ENCODE measurements around the gene VAMP5.
"Not testable (repeated sequence)": the region's sequence is repeated elsewhere in the genome, so short reads cannot be mapped to it uniquely, and the experiment has no call there.

The VAMP5 gene

DNA sequence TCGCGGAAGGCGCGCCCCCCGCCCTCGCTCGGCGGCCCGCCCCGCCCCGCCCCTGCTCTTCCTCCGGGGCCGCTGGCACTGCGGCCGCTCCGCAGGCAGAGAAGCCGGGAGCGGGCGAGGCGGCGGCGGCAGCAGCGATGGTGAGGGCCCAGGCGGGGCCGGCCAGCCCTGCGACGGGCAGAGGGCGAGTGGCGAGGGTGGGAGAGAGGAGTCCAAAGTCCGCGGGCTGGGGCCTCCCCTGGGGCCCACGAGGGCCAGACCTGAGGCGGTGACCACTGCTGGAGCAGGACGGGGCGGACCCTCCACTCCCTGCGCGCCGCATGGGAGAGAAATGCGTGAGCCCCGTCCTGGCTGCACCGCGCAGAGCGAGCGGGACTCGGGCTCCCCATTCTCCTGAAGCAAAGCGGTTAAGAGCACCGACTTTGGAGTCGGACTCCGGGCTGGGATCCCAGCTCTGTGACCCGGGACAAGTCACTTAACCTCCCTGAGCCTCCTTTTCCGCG, at the start of gene VAMP5:
Gene VAMP5 (plus strand): TSS at position 78 of the 503 bp plus-strand sequence. CDS start 60 bp downstream, at position 138.
- peak; percentile 26 for DNase-seq (ENCODE audit: low read depth)

DNA sequence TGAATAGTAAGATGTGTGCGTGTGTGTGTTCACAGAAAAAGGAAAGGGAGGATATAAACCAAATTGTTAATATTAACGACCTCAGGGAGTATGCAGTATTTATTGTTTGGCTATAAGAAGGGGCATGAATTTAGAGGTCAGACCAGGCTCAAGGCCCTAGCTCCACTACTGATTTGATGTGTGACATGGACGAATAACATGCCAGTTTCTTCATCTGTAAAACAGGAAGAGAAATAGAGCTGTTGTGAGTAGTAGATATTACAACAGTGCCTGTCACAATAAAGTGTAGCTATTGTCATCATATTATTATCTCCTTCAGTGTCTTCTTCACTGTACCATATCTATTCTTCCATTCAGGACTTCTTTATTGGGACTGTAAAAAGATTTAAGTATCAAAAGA, 49.4 kb upstream of the VAMP5 start:
- no peak for DNase-seq (ENCODE audit: low read depth)

- DNase-seq (ENCODE audit: low read depth) = peak; percentile 23
Measured at GRCh38 chr2:85536479-85536878, 47.8 kb upstream of the VAMP5 start.

DNA sequence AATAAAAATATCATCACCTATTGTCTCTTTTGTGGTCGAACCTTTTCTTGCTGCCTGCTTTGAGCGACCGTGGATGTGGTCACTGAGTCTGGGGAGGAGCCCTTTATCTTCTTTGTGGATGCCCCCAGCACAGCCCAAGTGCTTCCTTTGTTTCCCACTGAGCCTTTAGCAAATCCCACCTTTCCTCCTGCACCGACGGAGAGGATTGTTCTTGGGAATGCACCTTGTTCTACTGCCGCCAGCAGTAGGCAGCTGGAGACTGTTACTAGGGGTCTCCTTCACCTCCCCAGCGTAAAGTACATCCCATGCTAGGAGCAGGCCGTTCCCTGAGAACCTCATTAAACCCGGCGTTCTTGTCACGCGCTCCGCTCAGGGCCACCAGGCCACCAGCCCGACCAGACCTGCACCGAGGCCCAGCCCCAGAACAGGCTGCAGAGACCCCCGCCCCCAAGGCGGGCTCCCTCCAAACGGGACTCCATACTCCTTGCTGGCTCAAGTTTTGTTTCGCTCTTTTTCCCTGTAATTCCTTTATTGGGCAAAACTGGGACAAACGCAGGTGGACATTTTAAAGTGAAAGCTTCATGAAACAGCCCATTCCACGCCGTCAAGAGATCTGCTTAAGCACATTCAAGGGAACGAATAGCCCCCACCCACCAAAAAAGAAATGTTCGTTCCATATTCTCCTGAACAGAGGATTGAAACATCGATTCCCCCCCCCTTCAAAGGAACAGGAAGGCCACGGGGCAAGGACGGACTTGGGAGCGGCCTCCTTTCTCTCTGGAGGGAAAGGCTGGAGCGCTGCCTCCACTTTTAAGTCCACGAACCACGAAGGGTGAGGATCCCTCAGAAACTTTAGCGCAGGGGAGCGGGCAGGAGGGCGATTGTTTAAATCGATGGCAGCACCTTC, 46.4 kb upstream of the VAMP5 start:
- DNase-seq (ENCODE audit: low read depth) = peak; percentile 28

GRCh38 chr2:85538507-85539360, 45.5 kb upstream of the VAMP5 start, which contains the start of gene MAT2A:
Gene MAT2A (plus strand): TSS chr2:85539168. CDS start chr2:85539288, 120 bp downstream.
- peak; percentile 93 for DNase-seq (ENCODE audit: low read depth)

- DNase-seq (ENCODE audit: low read depth) = peak; percentile 74
Measured at GRCh38 chr2:85539361-85540132, 44.7 kb upstream of the VAMP5 start.

GRCh38 chr2:85540133-85540648, 44.0 kb upstream of the VAMP5 start:
- no peak for DNase-seq (ENCODE audit: low read depth)

DNA sequence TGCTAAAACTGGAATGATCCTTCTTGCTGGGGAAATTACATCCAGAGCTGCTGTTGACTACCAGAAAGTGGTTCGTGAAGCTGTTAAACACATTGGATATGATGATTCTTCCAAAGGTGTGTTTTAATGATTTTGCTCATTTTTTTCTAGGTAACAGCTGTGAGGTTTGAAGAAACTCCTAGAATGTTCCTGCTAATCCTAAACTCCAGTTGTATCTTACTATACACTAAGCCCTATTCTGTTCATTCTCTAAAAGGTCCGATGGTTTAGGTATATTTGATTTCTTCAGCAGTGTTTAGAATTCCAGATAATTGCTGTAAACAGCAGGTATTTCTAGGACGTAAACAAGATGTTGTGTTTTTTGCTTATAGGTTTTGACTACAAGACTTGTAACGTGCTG, 43.0 kb upstream of the VAMP5 start:
- DNase-seq (ENCODE audit: low read depth) = no peak

DNA sequence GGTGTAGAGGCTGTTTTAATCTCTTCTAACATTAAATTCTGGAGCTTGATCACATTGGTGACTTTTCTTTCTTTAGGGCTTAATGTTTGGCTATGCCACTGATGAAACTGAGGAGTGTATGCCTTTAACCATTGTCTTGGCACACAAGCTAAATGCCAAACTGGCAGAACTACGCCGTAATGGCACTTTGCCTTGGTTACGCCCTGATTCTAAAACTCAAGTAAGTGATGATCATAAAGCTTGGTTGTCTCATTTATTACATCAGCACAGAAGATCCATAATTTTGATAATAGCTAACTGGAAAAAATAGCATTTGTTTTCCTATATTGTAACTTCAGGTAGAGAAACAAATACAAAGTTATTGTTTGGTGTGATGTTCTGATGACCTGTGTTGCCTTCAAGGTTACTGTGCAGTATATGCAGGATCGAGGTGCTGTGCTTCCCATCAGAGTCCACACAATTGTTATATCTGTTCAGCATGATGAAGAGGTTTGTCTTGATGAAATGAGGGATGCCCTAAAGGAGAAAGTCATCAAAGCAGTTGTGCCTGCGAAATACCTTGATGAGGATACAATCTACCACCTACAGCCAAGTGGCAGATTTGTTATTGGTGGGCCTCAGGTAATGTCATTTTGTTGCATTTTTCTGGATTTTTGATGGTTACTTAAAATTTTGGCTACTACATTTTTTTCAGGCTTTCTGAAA, 42.3 kb upstream of the VAMP5 start:
- peak; percentile 74 for DNase-seq (ENCODE audit: low read depth)

DNA sequence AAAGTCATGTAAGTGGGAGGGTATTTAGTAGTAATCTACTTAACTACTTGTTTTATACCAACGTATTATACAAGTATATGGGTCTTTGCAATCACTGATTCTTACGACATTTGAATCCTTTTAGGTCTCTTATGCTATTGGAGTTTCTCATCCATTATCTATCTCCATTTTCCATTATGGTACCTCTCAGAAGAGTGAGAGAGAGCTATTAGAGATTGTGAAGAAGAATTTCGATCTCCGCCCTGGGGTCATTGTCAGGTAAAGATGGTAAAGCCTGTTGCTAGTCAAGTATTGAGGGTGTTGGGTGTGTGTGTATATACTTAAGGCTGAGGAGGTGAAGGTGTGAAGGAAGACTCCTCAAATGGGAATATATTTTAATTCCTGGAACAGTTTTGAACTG, 41.5 kb upstream of the VAMP5 start:
- DNase-seq (ENCODE audit: low read depth) = no peak

DNA sequence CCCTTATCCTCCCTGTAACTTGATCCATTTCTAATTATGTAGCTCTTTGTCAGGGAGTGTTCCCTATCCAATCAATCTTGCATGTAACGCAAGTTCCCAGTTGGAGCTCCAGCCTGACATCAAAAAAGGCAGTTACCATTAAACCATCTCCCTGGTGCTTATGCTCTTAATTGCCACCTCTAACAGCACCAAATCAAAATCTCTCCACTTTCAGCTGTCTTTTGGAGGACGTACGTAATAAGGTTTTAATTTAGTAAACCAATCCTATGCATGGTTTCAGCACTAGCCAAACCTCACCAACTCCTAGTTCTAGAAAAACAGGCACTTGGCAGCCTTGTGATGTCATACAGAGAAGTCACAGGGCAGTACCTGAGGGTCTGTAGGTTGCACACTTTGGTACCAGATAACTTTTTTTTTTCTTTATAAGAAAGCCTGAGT, 40.0 kb upstream of the VAMP5 start:
- not testable (repeated sequence) for DNase-seq (ENCODE audit: low read depth)

- not testable (repeated sequence) for DNase-seq (ENCODE audit: low read depth)
Measured at GRCh38 chr2:85544915-85545779, 39.1 kb upstream of the VAMP5 start.

DNA sequence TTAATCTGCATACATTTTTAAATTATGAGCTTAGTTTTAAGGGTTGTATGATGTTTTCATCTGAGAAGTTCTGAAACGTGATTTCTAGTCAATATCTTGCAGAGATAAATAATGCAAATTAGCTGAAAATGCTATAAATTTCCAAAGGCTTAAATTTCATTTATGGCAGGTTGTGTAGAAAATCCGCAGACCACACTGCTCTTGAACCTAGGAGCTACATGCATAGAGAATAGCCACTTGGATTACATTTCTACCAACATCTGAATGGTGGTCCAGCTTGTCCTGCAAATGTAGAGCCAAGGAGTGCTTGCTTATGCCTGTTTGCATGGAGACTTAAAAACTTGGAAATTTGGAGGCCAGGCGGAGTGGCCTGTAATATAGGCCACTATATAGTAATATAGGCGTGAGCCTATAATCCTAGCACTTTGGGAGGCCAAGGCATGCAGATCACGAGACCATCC, 38.4 kb upstream of the VAMP5 start:
- DNase-seq (ENCODE audit: low read depth) = no peak

- DNase-seq (ENCODE audit: low read depth) = no peak
Measured at GRCh38 chr2:85547089-85547858, 37.0 kb upstream of the VAMP5 start.

- no peak for DNase-seq (ENCODE audit: low read depth)
Measured at GRCh38 chr2:85547859-85548607, 36.2 kb upstream of the VAMP5 start.

DNA sequence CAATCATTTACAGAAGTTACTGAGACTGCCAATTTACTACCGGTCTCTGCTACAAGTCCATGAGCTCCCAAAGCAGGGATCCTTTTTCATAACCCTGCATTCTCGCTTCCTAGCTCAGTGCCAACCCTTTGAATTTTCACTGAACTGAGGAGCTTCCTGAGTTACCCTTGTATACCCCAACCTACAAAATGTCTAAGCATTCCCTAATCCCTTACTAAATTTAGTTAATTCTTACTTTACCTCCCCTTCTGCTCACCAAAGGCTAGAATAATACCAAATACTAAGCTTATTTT, 35.7 kb upstream of the VAMP5 start:
- peak; percentile 49 for DNase-seq (ENCODE audit: low read depth)

DNA sequence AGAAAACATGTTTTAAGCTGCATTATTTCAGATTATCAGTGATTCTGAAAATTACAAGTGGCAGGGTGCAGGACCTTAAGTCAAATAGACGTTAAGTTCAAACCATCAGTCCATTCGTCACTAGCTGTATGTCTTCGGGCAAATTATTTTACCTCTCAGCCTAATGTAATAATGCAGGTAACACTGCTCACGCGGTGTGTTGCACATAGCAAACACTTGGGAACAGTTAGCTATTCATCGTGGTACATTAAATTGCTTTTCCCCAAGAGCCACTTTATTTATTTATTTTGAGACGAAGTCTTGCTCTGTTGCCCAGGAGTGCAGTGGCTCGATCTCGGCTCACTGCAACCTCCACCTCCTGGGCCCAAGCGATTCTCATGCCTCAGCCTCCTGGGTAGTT, 35.1 kb upstream of the VAMP5 start:
- DNase-seq (ENCODE audit: low read depth) = no peak

DNA sequence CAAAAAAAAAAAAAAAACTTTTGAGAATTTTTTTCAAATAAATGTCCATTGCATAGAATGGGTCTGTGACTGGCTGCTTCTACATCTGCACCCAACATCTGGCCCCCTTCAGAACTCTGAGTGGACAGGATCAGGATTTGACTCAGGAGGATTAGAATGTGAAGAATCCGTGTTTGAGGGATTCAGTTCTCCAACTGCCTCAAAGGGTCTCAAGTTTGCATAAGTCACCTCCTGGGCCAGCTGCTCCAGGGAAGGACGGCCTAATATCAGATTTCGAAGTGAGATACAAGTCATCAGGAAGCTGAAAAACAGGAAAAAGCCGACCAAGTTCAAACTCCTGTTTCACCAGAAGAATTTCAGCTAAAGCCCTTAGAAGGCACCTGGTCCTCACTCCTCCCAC, 34.4 kb upstream of the VAMP5 start:
- peak; percentile 92 for DNase-seq (ENCODE audit: low read depth)
